NCI-H774 (cell line): ENCODE measurements around the gene TM9SF1.

Source experiments
- DNase-seq: peaks from one replicate; lab custom pipeline; 2025; lab: John Stamatoyannopoulos, UW

TM9SF1 gene, protein sequence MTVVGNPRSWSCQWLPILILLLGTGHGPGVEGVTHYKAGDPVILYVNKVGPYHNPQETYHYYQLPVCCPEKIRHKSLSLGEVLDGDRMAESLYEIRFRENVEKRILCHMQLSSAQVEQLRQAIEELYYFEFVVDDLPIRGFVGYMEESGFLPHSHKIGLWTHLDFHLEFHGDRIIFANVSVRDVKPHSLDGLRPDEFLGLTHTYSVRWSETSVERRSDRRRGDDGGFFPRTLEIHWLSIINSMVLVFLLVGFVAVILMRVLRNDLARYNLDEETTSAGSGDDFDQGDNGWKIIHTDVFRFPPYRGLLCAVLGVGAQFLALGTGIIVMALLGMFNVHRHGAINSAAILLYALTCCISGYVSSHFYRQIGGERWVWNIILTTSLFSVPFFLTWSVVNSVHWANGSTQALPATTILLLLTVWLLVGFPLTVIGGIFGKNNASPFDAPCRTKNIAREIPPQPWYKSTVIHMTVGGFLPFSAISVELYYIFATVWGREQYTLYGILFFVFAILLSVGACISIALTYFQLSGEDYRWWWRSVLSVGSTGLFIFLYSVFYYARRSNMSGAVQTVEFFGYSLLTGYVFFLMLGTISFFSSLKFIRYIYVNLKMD

DNA sequence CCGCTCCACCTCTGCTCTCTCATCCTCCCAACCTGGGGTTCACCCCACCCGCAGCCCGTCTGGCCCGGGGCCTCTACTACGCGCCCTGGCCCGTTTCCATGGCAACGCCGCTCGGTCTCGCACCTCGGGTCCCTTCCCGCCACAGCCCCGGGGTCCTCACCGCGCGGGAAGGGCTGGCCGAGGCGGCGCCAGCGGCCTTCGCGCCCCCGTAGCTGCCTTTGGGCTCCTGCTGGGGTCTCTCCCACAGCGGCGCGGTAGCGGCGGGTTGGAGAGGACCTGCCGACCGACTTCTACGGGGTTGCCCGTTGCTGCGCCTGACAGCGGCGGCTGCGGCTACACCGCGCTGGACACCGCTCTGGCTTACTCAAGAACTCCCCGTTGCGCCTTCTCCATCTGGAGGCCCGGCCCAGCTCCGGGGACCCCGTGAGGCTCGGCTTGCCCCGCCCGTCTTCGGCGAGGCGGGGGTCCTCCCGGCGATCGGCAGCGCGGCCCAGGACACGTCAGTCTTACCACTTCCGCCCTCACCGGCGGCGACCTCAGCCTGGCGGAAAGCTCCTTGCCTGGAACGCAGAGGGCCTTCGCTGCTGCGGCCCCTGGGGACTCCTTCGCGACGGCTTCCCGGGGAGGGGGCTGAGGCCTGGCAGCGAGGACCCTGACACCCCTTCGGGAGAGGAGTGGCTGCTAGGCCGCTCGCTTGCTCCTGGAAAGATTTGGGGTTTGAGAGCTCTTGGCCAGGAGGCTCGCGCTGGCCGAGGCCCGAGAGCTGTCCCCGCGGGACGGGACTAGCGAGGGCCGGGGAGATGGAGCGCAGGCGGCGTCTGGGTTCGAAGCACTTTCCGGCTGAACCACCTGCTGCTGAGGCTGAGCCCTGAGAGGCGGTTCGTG, at the start of gene TM9SF1:
TSS of gene TM9SF1 (minus strand) at position 256 of the 885 bp plus-strand sequence. CDS start 422 bp downstream, outside the sequence.
- peak; percentile 74 for DNase-seq

DNA sequence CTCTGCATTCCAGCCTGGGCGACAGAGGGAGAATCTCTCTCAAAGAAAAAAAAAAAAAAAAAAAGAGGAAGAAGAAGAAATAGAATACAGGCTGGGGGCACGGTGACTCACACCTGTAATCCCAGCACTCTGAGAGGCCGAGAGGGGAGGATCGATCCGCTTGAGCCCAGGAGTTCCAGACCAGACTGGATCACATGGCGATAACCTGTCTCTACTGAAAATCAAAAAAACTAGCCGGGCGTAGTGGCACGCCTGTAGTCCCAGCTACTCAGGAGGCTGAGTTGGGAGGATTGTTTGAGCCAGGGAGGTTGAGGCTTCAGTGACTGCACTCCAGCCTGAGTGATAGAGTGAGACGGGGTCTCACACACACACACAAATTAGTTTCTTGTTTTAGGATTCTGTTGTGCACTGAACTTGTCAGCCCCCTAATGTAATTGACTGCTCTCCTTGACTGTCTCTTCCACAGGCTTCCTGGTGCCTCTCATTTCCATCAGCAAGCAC, 48.1 kb upstream of the TM9SF1 start:
- peak; percentile 7 for DNase-seq

DNA sequence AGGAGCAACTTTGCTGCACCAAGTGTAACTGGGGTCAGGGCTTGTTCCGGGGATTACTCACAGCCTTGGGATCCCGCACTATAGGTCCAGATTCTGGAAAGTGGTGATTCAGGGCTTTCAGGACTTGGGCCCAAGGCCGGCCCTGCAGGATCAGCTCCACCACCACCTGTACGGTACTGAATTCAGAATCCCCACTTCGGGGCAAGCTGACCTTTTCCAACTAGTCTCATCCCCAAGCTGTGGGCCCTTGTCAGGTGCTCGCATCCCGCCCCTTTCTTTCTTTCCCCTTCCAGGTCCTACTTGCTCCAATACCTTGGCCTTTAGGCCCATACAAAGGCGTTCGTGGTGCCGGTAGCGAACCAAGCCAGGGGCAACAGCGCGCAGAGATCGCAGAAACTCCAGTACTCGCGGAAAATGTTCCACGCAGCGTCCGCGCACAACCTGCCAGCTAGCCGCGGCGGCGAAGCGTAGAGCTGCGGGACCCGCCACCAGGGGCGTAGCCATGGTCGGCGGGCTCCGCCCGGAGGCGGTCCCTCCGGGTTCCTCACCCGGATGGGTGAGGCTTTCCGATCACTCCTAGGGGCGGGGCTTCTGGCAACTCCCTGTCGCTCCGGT, 46.7 kb upstream of the TM9SF1 start:
- DNase-seq, result peak; percentile 92

DNA sequence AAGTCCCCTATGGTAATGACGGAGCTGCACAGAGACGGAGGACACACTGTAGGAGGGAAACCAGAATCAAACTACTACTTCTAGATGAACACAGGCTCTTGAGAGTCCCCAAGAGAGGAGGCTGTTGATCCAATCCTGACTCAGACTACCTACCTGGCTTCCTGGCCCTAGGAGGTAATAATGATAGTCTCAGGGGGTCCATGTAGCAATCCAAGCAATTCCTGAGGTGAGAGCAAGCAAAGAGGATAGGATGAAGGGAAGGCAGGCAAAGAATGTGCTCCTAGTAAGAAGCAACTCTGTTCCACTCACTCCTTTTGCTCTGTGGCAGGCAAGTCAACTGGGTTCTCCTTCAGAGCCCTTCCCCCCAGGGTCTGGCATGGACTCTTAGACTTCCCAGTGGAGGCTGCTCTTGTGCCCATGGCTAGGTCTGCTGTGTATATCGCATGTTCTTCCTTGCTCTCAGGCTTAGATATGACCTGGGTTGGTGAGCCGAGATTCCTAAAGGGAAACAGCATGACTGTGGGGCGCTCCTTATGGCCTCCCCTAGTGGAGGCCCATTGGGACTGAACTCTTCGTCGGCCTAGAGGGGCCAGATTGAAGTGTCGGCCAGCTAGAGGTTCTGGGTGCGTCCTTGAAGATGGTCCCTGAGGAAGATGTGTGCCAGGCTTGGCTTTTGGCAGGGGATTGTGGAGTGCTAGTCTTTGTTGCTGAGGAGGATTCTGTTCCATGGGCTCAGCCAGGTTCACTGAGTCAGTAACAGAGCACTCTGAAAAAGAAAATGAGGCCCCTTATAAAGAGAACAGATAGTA, 45.1 kb upstream of the TM9SF1 start:
- no peak for DNase-seq

DNA sequence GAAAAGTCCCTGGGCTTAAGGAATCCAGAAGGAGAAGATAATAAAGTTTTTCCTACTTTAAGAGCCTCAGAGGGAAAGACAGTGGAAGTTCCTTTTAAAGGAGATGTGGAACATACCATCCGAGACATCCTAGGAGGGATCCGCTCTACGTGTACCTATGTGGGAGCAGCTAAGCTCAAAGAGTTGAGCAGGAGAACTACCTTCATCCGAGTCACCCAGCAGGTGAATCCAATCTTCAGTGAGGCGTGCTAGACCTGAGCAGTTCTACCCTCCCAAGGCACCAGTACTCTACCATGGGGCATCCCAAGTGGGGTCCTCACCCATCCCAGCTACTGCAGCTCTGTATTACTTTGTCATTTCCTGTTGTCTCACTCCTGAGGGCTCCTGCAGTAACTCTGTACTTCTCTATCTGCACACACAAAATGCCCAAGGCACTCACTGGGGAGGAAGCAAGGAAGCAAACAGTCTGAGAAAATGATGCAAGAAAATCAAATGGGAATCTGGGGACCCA, 43.3 kb upstream of the TM9SF1 start:
- no peak for DNase-seq

DNA sequence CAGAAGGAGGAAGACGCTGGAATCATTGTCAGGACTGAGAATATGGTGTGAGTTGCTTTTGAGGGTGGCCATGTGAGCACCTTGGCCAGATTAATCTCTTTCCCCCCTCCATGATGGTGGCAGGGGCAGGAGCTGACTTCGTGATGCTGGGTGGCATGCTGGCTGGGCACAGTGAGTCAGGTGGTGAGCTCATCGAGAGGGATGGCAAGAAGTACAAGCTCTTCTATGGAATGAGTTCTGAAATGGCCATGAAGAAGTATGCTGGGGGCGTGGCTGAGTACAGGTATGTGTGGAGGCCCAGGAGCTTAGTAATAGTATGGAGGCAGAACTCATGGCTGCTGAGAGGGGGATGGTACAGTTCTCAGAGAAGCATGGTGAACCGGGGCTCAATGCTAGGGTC, 42.9 kb upstream of the TM9SF1 start:
- no peak for DNase-seq

DNA sequence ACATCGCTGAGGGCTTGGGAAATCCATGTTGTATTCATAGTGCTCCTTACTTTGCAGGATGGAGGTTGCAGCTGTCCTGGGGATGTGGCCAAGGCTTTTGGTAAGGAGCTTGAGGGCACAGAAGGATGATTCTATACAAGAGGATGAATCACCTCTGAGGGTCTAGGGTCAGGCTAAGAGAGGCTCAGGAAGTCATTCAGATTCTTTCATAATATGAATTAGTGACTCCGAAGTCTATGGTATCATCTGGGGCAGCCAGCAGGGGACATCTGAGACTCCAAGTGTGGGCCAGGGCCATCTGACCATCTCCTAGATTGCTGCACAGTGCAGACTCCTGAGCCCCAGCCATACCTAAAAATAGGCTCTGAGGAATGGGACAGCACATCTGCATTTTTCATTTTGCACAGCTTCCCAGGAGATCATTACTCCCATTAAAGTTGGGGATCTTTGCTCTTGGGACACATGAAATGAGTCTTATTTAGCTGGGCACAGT, 42.3 kb upstream of the TM9SF1 start:
- no peak for DNase-seq

DNA sequence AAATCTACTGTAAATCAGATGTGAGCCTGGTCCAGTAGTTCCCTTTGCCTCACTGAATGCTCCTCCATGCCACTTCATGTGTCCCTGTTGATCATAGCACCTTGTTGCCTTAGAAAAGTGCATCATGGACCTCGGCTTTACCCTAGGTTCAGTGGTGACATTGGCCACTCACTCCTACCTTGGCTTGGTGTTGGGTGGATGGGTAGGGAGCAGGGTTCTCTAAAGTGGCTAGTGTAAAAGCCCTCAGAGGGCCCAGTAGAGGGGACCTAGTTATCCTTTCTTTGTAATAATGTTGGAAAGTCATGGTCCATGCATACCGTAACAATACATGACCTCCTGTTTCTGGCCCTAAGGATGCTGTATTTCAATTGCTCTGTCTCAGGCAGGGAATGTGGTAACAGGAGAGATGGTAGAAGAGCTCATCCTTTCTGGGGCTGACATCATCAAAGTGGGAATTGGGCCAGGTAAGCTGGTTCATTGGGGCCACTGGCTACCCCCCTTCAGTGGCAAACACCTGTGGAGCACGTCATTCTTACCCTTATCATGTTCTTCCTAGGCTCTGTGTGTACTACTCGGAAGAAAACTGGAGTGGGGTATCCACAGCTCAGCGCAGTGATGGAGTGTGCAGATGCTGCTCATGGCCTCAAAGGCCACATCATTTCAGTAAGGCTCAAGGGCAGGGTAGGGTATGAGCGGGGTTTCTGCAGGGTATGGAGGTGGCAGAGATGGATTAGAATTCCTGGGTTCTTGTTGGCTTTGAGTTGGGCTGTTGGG, 41.6 kb upstream of the TM9SF1 start:
- no peak for DNase-seq

DNA sequence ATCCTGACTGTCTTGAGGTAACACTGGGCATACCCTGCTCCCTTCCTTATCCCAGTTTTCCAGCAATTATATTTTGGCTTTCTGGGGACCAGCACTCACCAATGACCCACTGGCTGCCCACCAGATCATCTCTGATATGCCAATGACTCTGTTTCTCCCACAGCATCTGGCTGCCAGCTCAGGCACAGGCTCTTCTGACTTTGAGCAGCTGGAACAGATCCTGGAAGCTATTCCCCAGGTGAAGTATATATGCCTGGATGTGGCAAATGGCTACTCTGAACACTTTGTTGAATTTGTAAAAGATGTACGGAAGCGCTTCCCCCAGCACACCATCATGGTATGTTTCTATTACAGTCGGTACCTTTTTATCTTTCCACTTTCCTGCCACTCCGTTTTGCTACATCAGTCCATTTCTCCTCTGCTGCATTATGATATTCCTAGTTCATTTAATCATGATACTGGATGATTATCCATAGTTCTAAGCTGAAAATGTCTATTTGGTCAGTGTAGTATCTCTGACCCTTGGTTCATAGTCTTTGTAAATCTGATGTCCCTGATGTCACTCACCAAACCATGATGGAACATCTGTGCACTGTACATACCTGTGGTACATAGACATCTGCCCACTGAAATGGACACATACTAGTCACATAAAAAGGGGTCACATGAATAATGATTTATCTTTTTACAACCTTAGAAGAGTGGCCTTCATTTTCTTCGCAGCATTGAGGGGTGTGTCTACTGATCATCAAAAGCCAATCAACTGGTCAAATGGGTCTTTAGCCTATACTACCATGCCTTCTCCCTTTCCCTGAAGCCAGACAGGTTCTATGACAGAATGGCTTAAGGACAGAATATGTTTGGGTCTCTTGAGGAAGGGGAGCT, 40.8 kb upstream of the TM9SF1 start:
- DNase-seq, result no peak

DNA sequence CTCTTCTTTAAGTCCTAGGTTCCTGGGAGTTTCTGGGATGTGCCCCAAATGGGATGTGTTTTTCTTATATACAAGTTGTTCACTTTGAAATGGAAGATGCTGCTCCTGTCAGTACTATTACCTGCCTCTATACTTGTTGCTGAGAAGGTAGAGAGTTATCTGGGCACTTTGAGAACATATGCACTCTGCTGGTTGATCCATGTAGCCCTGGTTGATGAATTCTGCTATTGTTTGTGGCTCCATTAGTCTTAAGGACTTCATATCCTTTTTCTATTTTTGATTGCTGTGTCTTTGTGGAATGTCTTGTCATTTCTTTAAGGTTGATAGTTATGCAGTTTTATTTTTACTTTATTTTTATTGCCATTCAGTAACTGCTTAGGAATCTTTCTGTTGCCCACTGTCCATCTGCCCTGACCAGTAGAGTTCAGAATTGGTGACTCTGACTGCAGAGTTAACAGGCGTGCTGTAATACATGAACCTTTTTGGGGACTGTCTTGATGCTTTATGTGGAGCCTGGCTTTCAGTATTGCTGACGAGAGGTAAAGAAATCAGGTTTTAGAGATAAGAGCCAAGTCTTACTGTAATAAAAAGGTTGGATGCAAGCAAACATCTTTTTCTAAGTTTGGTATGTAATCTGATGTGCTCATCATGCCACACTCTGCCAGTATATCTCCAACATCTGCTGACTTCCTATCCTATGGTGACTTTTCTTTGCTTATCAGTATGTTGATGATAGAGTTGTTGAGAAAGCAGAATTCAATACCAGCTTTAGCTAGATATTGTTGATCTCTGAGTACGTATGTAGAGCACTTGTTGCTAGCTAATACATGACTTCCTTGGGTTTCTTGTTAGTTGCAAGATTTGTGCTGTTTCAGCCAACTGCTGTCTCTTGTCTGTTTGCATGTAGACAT, 39.1 kb upstream of the TM9SF1 start:
- no peak for DNase-seq

DNA sequence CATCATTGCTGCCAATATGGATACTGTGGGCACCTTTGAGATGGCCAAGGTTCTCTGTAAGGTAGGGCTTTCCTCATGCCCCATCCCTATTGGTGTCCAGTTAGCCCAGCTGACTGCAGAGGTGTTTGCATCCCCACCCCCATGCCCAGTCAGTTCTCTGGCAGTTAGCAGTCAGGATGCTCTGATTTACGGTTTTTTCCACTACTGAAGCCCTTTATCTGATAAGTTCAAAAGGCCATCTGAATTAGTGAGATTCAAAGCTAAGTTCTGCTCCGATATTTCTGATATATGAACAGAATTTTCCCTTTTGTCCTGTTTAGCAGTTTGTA, 38.3 kb upstream of the TM9SF1 start:
- no peak for DNase-seq

DNA sequence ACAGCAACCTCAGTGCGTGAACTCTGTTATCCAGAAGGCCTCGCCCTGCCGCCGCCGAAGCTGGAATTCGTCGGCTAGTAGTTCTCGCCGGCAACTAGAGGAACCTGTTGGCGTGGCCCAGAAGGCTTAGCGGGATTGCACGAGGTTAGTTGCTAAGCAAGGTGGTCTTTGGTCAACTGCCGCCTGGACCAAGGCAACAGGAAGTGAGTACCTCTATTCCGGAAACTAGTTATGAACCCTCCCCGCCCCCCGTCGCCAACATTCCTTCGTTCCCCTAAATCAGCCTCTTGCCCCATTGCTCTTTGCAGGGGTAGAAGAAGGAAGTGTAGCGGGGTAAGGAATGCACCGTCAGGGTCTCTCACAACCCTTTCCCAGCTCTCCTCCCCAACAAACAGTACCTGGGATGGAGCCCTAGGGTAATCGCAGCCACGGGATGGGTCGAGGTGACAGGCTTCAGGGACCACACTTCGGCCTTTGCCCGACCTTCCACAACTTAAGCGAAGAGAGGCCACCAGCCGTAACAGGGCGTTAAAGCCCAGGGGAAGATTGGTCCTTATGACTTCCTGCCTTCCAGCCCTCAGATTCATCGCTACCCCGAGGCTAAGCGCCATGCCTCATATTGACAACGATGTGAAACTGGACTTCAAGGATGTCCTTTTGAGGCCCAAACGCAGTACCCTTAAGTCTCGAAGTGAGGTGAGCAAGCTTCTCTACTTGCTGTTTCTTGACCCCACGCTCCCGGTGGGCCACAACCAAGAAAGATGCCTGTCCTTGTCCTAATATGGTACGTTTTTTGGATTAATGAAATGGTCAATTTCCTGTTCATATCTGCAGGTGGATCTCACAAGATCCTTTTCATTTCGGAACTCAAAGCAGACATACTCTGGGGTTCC, 37.6 kb upstream of the TM9SF1 start, which contains the start of gene GMPR2:
TSS of gene GMPR2 (plus strand) at position 285 of the 893 bp plus-strand sequence. CDS start at position 610, 325 bp downstream.
- peak; percentile 75 for DNase-seq

DNA sequence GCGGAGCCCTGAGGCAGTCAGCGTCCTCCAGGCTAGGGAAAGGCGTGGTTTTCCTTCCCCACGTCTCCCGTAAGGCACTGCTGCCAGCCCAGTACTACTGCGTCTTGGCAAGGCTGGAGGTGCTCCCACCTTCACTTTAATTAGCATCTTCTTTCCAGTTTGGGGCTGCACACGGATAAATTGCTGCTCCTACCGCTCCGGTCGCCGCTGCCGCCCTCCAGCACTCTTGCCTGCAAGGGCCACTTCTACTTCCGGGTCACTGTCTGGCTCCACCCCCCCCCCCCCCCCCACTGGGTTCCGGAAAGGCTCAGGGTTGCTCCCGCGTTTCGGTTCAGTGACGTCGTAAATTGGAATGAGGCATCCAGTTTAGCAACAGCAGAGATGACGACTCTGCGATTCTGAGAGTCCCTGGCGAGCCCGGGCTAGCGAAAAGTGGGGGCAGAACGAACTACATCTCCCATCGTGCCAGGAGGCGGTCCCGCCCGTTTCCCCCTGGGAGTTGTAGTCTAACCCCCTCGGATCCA, 36.9 kb upstream of the TM9SF1 start, which contains the start of gene NEDD8:
TSS of gene NEDD8 (minus strand) at position 247 of the 524 bp plus-strand sequence. CDS start at position 147, 100 bp downstream.
- DNase-seq, result peak; percentile 75

DNA sequence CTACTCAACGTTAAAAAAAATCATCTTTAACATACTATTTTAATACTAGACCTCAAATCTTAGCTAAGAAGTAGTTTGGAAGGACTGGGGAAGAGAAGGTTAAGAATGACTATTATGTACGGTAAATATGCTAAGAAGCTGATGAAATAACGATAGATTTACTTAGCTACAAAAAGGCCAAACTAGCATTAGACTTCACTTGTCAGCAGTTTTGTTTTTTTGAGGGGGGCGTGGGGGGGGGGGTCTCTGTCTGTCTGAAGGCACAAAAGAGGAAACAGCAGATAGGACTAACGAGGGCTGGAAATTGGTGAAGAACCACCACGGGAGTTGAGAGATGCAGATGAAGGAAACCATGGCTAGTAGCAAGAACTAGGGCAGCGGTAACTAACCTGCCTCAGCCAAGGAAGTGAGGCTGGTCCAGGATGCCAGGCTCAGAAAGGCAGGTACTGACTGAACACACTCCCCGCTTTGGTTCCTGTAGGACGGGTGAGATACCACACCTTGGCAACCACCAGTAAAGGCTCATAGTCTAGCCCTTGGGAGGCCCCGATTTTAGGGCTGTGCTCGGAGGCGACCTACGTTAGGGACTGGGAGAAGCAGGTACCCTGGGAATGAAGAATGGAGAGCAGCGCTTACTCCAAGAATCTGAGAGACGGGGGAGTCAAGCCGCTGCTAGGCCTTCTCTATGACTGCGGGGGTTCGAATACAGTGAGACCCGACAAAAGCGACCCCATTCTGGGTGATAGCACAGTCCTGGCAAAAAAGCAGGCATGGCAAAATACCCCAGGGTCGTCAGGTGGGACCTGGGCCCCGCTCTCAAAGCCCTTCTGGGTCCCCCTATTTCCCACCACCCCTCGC, 36.3 kb upstream of the TM9SF1 start:
- no peak for DNase-seq

DNA sequence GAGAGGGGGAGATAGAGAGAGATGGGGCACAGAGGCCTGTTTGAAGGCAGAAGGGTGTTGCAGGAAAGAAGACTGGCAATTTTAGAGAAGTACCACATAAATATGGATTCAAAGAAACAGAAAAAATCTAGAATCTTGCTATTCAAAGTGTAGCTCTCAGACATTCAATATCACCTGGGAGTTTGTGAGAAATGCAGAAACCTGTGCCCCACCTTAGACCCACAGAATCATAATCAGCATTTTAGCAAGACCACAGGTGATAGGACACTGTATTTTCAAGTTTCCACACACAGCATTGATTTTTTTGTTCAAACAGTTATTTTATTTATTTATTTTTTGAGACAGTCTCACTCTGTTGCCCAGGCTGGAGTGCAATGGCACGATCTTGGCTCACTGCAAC, 33.7 kb upstream of the TM9SF1 start:
- no peak for DNase-seq
